HS-5 (cell line): ENCODE measurements around the gene KCNC1.

Experiments used
- DNase-seq: peaks from one replicate; pipeline ENCODE4 v3.0.0-alpha.2; 2012; ENCODE audit warnings: low read depth

Gene KCNC1

DNA sequence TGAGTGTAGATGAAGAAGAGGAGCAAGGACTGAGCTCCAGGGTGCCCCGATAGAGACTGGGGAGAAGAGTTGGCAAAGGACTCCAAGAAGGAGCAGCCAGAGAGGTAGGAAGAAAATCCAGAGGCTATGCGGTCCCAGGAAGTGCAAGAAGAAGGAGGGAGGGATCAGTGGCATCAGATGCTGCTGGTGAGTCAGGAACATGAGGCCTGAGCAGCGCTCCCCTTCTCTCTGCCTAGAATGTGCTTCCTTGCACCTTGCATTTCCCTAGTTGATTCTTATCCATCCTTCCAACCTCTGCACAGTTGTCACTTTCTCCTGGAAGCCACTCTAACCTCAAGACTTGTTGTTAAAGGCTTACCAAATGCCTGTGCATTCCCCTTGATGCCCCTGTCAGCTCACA is 21.3 kb downstream of the KCNC1 start:
- DNase-seq = no peak

DNA sequence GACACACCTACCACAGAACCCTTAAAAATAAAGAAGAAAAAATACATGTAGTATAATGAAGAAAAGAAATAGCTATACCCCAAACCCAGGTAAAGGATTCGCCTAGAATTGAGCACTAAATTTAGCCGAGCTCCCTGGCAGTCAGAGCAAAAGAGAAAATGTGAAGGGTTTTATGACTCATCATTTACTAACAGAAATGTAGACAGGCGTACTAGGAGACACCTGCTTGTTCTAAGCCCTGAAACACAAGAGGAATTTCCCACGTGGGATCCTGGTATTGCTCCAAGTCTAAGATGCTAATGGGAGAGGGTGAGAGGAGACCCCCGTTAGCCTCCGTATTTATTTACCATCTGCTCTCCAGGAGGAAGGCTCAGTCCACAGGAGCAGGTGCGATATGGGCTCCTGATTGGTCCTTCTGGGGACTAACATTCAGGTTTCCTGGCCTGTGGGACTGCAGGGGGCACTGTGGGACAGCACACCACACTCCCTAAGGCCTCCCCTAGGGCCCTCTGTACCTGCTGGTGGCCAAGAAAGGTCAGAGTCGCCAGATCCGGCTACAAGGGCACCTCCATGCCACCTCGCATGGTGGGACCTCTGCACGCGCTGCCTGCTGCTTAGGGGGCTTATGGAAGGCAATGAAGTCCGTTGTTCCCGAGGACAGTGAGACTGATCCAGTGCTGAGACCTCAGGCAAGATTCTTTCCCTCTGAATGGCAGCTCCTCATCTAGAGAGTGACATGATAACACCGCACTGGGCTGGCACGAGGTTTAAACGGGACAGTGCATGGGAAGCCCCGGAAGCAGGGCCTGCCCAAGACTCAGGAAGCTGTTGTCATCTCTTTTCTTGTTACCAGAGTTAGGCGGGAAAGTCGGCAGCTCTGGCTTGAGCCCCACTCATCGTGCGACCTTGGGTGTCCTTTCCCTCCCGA is 25.8 kb downstream of the KCNC1 start:
- DNase-seq = no peak

DNA sequence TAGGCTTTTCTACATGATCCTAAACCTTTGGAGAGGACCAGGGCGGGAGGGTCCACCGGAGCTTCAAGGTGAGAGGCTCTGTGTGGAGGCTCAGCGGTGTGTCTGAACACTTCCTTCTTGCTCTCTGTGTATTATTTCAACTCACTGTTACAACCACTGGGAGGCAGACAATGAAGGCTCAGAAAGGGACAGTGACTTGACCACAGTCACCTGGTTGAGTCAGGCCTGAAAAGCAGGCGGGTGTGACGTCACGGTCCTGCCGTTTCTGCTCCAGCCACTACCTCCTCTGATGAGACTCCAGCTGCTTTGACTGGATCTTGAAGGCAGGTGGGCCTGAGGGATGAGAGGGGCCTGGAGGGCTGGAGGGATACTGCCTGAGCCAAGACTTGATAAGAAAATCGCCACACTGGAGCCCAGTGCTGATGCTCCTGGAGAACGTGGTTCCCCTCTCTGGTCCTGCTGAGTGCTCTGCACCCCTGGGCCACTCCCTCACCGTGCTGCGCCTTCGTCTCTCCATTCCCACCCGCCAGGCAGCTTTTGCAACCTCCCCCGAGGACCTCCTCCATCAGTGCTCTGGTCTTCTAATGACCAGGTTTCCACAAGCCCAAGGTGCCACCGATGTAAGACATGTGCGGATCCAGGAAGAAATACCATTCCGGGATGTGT is 27.9 kb downstream of the KCNC1 start:
- no peak for DNase-seq

DNA sequence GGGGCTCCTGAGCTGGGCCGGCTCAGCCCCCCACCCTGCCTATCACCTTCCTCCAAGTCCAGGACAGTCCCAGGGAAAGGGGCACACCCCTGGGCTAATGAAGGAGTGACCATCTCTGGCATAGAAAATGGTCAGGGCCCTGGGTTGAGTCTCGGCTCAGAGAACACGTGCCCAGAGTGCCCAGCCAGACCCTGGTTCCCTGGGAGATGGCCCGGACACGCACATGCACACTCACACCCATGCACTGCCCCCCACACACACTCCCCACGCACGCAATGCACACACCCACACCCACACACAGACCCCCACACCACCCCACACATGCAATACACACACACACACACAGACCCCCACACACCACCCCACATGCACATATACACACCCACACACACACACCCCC is 28.7 kb downstream of the KCNC1 start:
- DNase-seq = no peak

DNA sequence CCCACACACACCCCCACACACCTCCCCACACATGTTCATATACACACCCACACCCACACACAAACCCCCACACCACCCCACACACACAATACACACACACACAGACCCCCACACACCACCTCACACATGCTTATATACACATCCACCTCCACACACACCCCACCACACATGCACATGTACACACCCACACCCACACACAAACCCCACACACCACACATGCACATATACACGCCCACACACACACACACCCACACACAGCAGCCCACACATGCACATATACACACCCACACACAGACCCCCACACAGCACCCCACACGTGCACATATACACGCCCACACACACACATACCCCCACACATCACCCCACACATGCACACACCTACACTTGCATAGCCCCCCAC is 29.1 kb downstream of the KCNC1 start:
- no peak for DNase-seq

DNA sequence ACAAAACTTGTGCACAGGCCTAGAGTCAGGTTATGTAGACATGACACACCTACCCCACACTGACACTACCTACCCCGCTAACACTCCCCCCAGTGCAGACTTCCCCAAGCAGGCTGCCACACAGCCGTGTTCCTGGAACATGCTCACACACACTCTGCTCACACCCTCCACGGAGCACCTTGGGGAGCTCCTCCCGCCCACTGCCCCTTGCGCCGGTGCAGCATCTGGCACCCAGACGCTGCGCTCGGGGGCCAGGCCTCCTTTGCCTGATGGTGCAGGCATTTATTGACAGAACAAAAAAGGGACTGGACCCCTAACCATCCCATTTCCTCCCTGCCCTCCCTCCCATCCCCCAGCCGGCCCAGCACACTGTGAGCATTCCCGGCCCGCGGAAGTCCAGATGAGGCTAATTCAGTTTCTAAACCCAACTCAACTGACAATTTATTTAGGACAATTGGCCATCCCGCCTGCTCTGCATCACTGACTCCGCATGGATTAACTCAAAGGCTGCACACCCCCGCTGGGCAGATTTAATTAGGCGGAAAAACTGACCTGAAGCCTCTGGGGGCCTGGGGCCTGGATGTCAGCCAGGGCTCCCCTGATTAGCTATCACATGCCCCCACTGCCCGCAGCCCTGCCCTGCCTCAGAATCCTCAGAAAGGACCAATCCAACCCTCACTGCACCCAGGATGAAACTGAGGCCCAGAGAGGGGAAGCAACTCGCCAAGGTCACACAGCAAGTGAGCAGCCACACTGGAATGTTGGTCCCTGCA is 30.1 kb downstream of the KCNC1 start:
- no peak for DNase-seq

DNA sequence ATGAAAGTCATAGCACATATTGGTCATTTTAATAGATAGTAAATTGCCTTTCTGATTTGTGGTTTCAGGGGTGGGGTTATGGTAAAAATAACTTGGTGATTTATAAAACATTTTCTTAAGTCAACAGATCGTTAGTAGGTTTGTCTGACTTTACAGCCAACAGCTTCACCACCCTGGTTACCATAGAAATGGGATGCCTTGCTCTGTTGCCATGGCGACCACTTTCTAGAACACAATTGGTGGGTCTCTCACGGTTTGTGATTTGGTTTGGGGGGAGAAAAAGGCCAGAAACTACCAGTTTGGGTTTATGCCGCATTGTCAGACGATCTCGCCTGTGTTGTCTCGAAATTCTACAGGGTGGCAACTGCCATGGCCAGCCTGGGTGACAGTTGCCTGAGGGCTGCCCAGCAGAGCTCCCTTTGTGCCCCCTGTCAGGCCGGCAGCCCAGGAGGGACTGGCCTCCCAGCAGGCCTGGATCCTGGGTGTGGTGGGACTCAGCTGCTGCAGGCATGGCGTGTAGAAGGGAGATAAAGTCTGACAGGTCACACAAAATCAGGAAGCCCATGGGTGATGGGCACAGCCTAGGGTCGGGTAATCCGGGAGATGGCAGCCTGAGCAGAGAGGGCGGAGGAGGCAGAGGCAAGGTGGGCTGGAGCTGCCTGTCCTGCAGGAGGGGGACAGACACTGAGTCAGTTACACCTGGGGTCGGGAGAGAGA is 30.9 kb downstream of the KCNC1 start:
- no peak for DNase-seq

DNA sequence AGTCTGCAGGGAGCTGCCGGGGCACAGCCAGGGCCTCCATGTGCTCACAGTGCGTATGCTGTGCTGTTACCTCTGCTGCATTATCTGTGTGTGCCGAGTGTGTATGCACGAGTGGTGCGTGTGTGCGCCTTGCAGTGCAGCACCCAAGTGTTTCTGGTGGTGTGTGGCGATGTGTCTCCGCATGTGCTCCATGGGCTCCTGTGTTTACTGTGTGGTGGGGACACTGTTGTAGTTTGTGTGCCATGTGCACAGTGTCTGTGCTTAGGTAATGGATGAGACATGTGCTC is 31.4 kb downstream of the KCNC1 start:
- no peak for DNase-seq

DNA sequence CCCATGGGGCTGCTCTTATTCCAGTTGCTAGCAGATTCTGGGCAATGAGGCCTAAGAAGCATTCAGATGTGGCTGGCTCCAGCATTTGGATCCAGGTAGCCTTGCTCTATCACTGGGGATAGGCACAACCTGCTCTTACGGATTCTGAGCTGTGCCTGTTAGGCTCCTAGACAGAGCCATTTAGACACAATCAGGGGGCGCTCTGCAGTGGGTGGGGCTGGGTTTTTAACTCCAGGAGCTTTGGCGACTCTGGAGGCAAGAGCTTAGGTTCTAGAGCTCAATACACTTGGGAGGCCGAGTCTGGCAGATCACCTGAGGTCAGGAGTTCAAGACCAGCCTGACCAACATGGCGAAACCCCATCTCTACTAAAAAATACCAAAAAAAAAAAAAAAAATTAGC is 32.0 kb downstream of the KCNC1 start:
- no peak for DNase-seq

DNA sequence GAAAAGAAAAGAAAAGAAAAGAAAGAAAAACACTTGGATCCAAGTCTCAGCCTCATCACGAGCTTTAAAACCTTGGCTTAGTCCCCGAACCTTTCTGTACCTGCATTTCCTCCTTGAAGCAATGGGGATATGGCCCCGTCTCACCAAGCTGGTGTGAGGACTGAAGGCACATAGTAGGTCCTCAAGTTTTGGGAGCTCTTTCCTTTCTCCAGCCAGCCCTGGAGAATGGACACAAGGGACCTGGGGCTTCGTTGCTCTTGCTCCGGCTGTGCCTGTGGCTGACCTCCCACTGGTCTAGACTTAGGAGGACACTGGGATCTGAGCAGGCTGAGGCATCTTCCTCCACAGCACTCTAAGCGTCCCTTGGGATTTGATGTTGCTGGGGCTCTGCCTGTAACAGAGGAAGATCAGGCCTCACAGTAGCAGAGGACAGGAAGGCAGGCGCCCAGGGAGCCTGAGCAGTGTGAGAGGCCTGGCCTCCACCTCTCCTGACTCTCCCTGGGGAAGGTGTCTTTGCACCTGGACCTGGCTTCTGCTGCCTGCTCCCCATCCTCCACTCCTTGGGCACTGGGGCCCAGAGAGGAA is 32.8 kb downstream of the KCNC1 start:
- DNase-seq = no peak

DNA sequence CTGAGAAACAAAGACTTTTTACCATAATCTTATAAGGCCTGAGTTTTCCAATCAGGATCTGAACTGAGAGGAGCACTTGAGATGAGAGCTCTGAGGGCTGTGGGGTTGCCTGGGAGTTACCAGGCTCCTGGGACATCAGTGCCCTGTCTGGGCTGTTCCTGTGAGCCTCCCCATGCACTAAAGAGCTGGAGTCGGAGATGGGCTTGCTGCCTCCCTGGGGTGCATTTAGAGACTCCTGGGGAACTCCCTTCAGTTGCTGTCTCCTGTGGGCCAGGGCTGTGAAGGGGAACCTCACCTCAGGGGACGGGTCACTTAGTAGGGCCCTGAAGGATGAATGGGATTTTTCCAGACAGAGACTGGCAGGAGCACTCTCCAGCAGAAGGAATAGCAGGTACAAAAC is 33.3 kb downstream of the KCNC1 start:
- DNase-seq = no peak

DNA sequence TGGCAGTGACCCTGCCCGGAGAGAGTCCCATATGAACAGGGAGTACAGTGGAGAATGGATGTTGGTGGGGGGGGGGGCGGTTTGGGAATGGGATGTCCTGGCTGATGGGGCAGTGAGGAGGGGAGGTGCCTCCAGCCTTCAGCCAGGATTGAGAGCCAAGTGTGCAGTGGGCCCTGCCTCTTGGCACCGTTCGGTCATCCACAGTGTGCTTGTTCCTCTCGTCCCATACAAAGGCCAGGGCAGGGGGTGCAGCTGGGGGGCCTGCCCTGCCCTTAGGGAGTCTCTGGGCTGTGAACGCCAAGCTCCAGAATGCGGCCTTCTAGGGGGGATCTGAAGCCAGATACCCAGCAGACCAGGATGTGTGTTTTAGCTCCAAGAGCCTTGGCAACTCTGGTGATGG is 34.0 kb downstream of the KCNC1 start:
- DNase-seq = no peak

DNA sequence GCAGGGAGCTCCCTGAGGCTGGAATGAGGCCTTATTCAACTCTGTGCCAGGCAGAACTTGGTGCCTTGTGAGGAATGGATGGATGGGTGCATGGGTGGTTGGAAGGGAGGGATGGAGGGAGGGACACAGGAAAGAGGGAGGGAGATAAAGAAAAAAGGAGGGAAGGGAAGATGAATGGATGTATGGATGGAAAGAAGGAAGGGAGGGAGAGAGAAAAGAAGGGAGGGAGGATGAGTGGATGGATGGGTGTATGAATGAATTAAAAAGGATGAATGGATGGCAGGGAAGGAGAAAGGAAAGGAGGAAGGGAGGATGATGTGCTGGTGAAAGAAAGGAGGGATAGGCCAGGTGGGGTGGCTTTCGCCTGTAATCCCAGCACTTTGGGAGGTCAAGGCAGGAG is 34.6 kb downstream of the KCNC1 start:
- no peak for DNase-seq

DNA sequence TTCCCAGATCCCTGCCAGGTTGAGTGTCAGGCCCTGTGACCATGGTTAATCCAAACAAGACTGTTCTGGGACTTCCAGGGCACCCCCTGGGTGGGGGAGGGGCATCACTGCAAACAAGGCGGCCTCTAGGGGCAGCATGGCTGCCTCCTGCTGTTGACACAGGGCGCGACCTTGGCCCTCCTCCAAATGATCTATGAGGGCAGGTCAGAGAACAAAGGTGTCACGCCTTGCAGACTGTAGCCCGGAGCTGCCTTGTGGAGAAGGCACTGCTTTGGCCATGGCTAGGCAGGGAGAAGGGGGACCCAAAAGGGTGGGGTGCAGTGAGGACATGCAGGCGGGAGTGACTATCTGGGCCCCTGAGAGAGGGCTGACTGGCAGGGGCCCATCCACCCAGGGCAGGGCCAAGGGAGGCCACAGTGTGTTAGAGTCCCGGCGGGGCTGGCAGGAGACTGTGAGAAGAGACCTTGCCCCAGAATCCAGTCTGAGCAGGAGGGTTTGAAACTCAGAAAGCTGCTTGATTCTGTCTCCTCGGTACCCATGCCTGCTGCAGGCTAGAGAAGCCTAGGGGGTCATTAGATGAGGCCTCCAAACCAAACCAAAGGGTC is 35.6 kb downstream of the KCNC1 start:
- DNase-seq = no peak

DNA sequence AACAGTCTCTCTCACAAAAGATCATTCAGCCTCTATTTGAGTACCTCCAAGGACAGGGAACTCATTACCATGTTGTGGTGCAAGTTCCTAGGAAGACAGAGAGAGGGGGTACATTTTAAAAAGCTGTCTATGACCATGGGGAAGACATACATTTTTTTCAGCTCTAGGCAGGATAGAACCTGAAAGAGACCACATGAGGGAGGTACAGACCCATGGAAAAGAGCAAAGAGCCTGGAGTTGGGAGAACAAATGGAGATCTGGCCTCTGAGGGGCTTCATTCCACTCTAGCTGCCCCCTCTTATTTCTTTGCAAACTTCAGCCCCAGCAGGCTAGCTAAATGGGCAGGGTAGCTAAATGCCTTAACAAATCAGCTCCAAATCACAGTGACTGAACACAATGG is 36.3 kb downstream of the KCNC1 start:
- no peak for DNase-seq

DNA sequence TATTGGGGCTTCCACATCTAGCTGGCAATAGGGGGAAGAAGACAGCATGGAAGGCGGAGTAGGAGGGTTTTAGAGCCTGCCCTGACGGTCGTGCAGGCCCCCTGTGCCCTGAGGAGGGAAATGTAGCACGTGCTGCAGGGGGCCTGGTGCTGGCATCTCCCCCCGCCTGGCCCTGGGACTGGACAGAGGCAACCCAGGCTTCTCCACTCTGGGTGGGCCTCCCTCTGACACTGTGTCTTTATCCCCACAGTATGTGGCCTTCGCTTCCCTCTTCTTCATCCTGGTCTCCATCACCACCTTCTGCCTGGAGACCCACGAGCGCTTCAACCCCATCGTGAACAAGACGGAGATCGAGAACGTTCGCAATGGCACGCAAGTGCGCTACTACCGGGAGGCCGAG is 36.8 kb downstream of the KCNC1 start:
- DNase-seq = no peak

DNA sequence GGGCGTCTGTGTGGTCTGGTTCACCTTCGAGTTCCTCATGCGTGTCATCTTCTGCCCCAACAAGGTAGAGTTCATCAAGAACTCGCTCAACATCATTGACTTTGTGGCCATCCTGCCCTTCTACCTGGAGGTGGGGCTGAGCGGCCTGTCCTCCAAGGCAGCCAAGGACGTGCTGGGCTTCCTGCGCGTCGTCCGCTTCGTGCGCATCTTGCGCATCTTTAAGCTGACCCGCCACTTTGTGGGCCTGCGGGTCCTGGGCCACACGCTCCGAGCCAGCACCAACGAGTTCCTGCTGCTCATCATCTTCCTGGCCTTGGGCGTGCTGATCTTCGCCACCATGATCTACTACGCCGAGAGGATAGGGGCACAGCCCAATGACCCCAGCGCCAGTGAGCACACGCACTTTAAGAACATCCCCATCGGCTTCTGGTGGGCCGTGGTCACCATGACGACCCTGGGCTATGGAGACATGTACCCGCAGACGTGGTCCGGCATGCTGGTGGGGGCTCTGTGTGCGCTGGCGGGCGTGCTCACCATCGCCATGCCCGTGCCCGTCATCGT is 37.3 kb downstream of the KCNC1 start:
- DNase-seq = no peak

DNA sequence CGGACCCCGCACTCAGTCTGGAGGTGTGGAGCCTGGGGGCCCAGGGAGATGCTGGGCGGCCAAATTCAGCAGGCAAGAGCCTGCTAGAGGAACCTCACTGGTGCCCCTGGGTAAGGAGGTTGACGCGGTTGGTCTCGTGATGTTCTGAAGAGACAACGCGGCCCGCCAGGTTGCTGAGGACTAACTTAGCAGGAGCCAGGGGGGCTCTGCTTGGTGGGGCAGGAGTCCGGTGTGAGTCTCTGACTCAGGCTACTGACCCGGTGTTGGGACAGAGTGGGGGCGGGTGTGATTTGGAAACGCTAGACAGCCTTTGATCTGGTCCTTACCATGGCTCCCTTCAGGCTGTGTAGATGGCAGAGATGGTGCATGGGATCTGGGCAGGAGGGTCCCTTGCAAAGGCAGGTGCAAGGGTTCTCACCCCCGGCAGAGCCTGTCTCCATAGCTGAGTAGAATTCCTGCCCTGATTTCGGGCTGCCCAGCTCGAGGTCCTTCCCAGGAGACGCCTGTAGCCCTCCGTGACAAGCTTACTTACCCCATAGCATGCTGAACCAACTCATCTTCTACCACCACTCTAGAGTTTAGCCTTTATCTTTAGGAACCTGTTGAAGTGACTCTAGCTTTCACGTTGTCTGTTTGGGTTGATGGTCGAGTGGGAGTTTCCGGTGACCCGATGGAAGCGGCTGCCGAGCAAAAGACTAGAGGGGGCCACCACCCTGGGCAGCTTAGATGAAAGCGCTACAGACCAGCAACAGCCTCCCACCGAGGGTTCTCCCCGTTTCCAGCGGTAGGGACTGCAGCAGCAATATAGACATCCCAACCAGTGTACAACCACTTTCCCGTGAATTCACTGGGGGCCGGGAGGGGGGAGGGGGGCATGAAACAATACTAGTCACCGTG is 38.4 kb downstream of the KCNC1 start:
- no peak for DNase-seq

DNA sequence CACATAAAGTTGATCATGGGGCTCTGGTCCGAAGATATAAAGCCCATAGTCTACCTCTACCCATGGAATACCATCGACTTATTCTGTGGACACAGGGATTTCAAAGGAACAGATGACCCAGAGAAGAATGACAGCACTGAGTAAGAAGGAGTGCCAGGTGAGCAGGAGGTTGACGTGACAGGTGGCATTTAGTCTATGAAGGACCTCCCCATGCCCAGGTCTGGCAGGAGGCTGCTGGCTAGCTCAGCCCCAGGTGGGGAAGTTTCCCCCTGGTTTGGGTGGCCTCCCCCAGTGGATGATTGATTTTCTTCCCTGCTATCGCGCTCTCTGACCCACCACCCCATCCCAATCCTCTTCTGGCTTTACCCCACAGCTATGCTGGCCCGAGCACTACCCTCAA is 39.1 kb downstream of the KCNC1 start:
- DNase-seq = no peak
